ENCODE measurements around the gene PXT1.

PXT1 gene

GRCh38 chr6:36387440-36388303 is 55.0 kb downstream of the PXT1 start, which contains the start of gene ETV7:
Gene ETV7, minus strand, starts transcription at chr6:36387669. Its CDS starts 128 bp downstream, at chr6:36387541.
- no peak for DNase-seq

GRCh38 chr6:36386495-36387439 is 55.9 kb downstream of the PXT1 start:
- peak in 1 of 2 experiments; percentile 1 for DNase-seq

GRCh38 chr6:36384095-36384494 is 58.6 kb downstream of the PXT1 start:
- DNase-seq = no peak

GRCh38 chr6:36383606-36384005 is 59.0 kb downstream of the PXT1 start:
- DNase-seq = no peak

- DNase-seq = no peak
Measured at GRCh38 chr6:36382976-36383375, 59.7 kb downstream of the PXT1 start.

GRCh38 chr6:36381502-36382389 is 60.9 kb downstream of the PXT1 start:
- no peak for DNase-seq

GRCh38 chr6:36380166-36380565 is 62.5 kb downstream of the PXT1 start:
- no peak for DNase-seq

- DNase-seq = no peak
Measured at GRCh38 chr6:36378936-36379335, 63.7 kb downstream of the PXT1 start.

GRCh38 chr6:36378243-36378920 is 64.3 kb downstream of the PXT1 start:
- DNase-seq = no peak

GRCh38 chr6:36377594-36377993 is 65.1 kb downstream of the PXT1 start:
- DNase-seq = no peak

GRCh38 chr6:36376742-36377141 is 65.9 kb downstream of the PXT1 start:
- no peak for DNase-seq

GRCh38 chr6:36376183-36376582 is 66.5 kb downstream of the PXT1 start:
- no peak for DNase-seq

- no peak for DNase-seq
Measured at GRCh38 chr6:36375644-36376155, 67.0 kb downstream of the PXT1 start.

GRCh38 chr6:36374972-36375371 is 67.7 kb downstream of the PXT1 start:
- DNase-seq = no peak

- DNase-seq = no peak
Measured at GRCh38 chr6:36374194-36374593, 68.5 kb downstream of the PXT1 start.

GRCh38 chr6:36373368-36374019 is 69.2 kb downstream of the PXT1 start:
- DNase-seq = no peak

GRCh38 chr6:36372088-36372487 is 70.6 kb downstream of the PXT1 start:
- no peak for DNase-seq

GRCh38 chr6:36371211-36371610 is 71.4 kb downstream of the PXT1 start:
- no peak for DNase-seq

- DNase-seq = no peak
Measured at GRCh38 chr6:36370638-36371037, 72.0 kb downstream of the PXT1 start.

- peak; percentile 82 for DNase-seq
Measured at GRCh38 chr6:36368921-36369865, 73.5 kb downstream of the PXT1 start.
